NCI-H1436 (cell line): ENCODE results near the gene CHFR.
"Not testable (repeated sequence)": the region's sequence is repeated elsewhere in the genome, so short reads cannot be mapped to it uniquely, and the experiment has no call there.

ENCODE experiments used
- DNase-seq: peaks from one replicate; lab custom pipeline; 2025; lab: John Stamatoyannopoulos, UW

Gene CHFR

GRCh38 chr12:132809391-132809790, 78.0 kb downstream of the CHFR start:
- not testable (repeated sequence) for DNase-seq

GRCh38 chr12:132807295-132808092, 79.9 kb downstream of the CHFR start:
- DNase-seq: no peak

- no peak for DNase-seq
These were observed 80.5 kb downstream of the CHFR start for GRCh38 chr12:132806857-132807256.

GRCh38 chr12:132804426-132804861, 83.0 kb downstream of the CHFR start:
- DNase-seq: no peak

GRCh38 chr12:132803888-132804287, 83.5 kb downstream of the CHFR start:
- DNase-seq: no peak

GRCh38 chr12:132803125-132803524, 84.3 kb downstream of the CHFR start:
- DNase-seq: no peak

GRCh38 chr12:132801741-132802140, 85.7 kb downstream of the CHFR start:
- DNase-seq: no peak

- no peak for DNase-seq
These were observed 88.6 kb downstream of the CHFR start for GRCh38 chr12:132798836-132799235.

GRCh38 chr12:132797820-132798570, 89.4 kb downstream of the CHFR start:
- no peak for DNase-seq

GRCh38 chr12:132795847-132796246, 91.6 kb downstream of the CHFR start:
- no peak for DNase-seq

- DNase-seq: not testable (repeated sequence)
These were observed 95.5 kb downstream of the CHFR start for GRCh38 chr12:132791940-132792339.

GRCh38 chr12:132789099-132789471, 98.3 kb downstream of the CHFR start:
- DNase-seq: no peak

GRCh38 chr12:132788375-132789098, 98.9 kb downstream of the CHFR start:
- no peak for DNase-seq

- no peak for DNase-seq
These were observed 99.5 kb downstream of the CHFR start for GRCh38 chr12:132787877-132788276.

- DNase-seq: no peak
These were observed 101.2 kb downstream of the CHFR start for GRCh38 chr12:132786192-132786591.

GRCh38 chr12:132784580-132784979, 102.8 kb downstream of the CHFR start:
- no peak for DNase-seq

- DNase-seq: no peak
These were observed 103.4 kb downstream of the CHFR start for GRCh38 chr12:132783917-132784531.
